Upper lobe of left lung (tissue), 6 donors: Measurements from ENCODE around the gene CENPO. TPM values are rescaled to one million over a fixed set of nuclear protein-coding genes. Genes with fewer than 3 reads are reported as not detected.
A peak's percentile ranks its signal among the peaks of the same experiment; 100 is the strongest.

Source experiments
- ATAC-seq, 2 donors: fragments of 200-7000 bp; cut with Tn5 transposase; one replicate each; pipeline ENCODE4 v1.9.1; 2022; ENCODE audit warnings: mild to moderate bottlenecking in 2 of 2, moderate library complexity in 2 of 2; ENCODE audit not compliant: low FRiP score in 2 of 2
- DNase-seq, 2 donors: peaks; one replicate each; pipeline ENCODE4 v3.0.0-alpha.2; 2019 to 2020
- H3K27ac ChIP-seq, 4 donors: fragments of 200-600 bp; sonication (generic); one replicate each; pipeline ENCODE4 v1.5.1; 2016 to 2019
- H3K27me3 ChIP-seq, 4 donors: fragments of 200-600 bp; sonication (generic); one replicate each; pipeline ENCODE4 v1.5.1; 2017 to 2019
- H3K36me3 ChIP-seq, 4 donors: fragments of 200-600 bp; sonication (generic); one replicate each; pipeline ENCODE4 v1.5.1; 2016 to 2019
- H3K4me1 ChIP-seq, 4 donors: fragments of 200-600 bp; sonication (generic); one replicate each; pipeline ENCODE4 v1.5.1; 2018 to 2019
- H3K4me3 ChIP-seq, 4 donors: fragments of 200-600 bp; sonication (generic); one replicate each; pipeline ENCODE4 v1.5.1; 2017 to 2019; ENCODE audit warnings: mild to moderate bottlenecking in 2 of 4, moderate library complexity in 1 of 4
- H3K9me3 ChIP-seq, 4 donors: fragments of 200-600 bp; sonication (generic); one replicate each; pipeline ENCODE4 v1.5.1; 2018 to 2019
- EP300 ChIP-seq, 4 donors: sonication (generic); formaldehyde crosslinking; IDR thresholded peaks; one replicate each; pipeline ENCODE4 v1.5.1; 2017; ENCODE audit warnings: antibody characterized with exemption in 4 of 4, control low read depth in 2 of 4
- POLR2A ChIP-seq, 4 donors: fragments of 450-650 bp; IDR thresholded peaks; one replicate each; pipeline ENCODE4 v1.5.1; 2016 to 2017; ENCODE audit warnings: antibody characterized with exemption in 4 of 4, mild to moderate bottlenecking in 2 of 4
- POLR2AphosphoS5 ChIP-seq, 2 donors: sonication (generic); formaldehyde crosslinking; IDR thresholded peaks; one replicate each; pipeline ENCODE4 v1.5.1; 2017; ENCODE audit warnings: antibody characterized with exemption in 2 of 2
- WGBS, 2 donors: methylation state at CpG; one replicate each; pipeline ENCODE4 v1.1.5; 2017 to 2018; 5-methylcytosine and 5-hydroxymethylcytosine counted together
- total RNA-seq, 6 donors: library from RNA; depleted of rRNA in 4 of 6; stranded (reverse); fragments of >200 nt in 4 of 6; gene quantifications; one replicate each; pipeline versions ENCODE4 v1.1.0 to v1.2.1, GENCODE V29; 2016 to 2021
- TF ChIP-seq, protein P1 (sequence below), 6 experiments: fragments of 450-650 bp in 4 of 6; fragments of 200-600 bp in 2 of 6; sonication (generic) in 2 of 6; IDR thresholded peaks; one replicate each; pipeline ENCODE4 v1.5.1; 2016 to 2019; ENCODE audit warnings: antibody characterized with exemption in 6 of 6
- donor health status: DM: no; HTN: no; CAD: no; lungs with moderate emphysema.
- donor health status: DM: no; HTN: yes; CAD: no; lungs with severe emphysema.

CENPO gene
- total RNA-seq, 6 donors from 2014 or later: 4.9 to 8.7 (median 7.2) TPM

DNA sequence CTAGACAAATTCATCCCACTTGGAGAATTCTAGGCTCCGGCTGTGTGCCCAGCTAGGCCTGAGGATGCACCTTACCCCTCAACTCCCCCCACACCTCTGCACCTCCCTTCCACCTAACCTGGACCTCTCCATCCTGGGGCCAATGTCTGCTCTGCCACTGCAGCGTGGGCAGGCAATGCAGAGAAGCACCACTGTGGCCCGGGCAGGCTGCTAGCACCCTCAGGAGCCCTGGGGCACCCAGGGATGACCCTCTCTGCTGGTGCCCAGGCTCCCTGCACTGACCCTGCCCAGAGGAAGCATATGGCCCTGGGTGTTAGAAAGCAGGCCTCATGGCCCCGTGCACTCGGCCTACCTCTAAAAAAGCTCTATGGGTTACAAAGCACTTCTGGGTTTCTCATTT is 77.2 kb downstream of the CENPO start:
- Histone ChIP-seq H3K27me3 (no peaks in the 10 kb centered on the region), H3K4me3 (no peak overlapping the region), H3K9me3 (no peaks in the 10 kb centered on the region), H3K4me1 (peaks cover 0 to 8% (median 7%) of the 10 kb centered on the region in 4 donors), H3K27ac (no peak overlapping the region), H3K36me3 (no peaks in the 10 kb centered on the region)
- DNase-seq (no peak), ATAC-seq (no peak)
- TF ChIP-seq EP300 (IDR thresholded peaks at IDR 0.05) (no peak), POLR2A (IDR thresholded peaks at IDR 0.05) (no peak), POLR2AphosphoS5 (IDR thresholded peaks at IDR 0.05) (no peak)
- TF ChIP-seq, protein P1, sequence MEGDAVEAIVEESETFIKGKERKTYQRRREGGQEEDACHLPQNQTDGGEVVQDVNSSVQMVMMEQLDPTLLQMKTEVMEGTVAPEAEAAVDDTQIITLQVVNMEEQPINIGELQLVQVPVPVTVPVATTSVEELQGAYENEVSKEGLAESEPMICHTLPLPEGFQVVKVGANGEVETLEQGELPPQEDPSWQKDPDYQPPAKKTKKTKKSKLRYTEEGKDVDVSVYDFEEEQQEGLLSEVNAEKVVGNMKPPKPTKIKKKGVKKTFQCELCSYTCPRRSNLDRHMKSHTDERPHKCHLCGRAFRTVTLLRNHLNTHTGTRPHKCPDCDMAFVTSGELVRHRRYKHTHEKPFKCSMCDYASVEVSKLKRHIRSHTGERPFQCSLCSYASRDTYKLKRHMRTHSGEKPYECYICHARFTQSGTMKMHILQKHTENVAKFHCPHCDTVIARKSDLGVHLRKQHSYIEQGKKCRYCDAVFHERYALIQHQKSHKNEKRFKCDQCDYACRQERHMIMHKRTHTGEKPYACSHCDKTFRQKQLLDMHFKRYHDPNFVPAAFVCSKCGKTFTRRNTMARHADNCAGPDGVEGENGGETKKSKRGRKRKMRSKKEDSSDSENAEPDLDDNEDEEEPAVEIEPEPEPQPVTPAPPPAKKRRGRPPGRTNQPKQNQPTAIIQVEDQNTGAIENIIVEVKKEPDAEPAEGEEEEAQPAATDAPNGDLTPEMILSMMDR (IDR thresholded peaks at IDR 0.05): no peak
- 95 to 97% methylated on average over 2 to 5 of the region's 5 CpGs for WGBS, 2 donors

DNA sequence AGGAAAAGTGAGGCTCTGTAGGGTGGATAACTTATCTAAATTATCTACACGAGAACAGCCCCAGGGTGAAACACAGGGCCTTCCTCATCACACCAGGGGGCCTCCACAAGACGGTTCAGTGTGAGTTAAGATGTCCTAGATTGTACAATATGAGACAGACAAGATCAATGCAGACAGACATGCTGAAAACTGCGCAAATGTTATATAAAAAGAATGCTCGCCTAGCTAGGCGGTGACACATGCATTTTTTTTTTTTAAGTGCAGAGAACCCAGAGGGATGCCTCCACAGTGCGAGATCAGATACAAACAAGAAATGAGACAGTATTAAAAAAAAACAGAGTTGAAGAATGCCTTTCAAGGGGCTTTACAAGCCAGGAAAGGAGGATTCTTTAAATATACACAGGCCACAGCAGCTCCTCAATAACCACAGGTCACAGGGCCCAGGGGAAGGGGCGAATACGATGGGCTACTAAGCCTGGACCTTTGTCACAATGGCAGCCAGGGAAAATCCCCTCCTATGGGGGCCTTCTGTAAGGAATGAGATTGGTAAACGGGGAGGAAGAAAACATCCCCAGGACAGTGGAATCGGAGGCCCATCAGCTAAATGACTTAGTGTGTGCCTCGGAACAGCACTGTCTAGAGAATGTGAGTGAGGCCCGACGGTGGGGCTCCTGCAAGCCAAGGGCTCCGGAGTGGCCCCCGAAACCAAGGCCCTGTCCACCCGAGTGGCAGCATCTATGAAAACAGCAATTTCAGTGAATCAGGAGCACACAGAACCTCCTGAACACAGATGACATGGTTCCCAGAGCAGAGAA is 77.9 kb downstream of the CENPO start:
- WGBS, 2 donors: 85 to 90% methylated on average over 16 of the region's 16 CpGs
- H3K27ac ChIP-seq: peak overlapping the region in 2 of 4 donors; percentile 11 to 17

DNA sequence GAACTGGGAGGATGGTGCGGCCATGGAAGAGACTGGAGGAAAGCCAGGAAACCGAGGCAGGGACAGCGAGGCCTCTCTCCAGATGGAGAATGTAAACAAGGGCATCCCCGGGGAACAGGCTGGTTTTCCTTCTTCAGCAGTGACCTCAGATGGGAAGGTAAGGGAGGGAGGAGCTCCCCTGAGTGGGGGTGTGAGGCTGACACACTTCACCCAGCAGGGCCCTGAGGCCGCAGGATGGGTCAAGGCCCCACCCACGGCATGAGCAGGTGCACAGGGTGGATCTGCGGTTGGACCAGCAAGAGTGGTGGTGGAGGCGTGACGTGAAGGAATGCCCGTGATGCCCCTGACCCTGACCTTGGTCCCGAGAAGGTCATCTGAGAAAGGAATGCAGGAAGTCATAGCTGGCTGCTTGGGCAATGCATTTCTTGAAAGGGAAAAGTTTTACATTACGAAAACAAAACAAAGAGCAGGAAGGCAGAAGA is 78.7 kb downstream of the CENPO start:
- TF ChIP-seq POLR2AphosphoS5 (IDR thresholded peaks at IDR 0.05) (peak in 1 of 2 donors; percentile 28), POLR2A (IDR thresholded peaks at IDR 0.05) (no peak), EP300 (IDR thresholded peaks at IDR 0.05) (no peak)
- TF ChIP-seq, protein P1 (IDR thresholded peaks at IDR 0.05): no peak
- H3K36me3 ChIP-seq: no peaks in the 10 kb centered on the region
- no peak overlapping the region for H3K4me3 ChIP-seq
- 60 to 70% methylated on average over 12 of the region's 12 CpGs for WGBS, 2 donors
- DNase-seq: no peak
- ATAC-seq: no peak
- H3K27ac ChIP-seq: peak overlapping the region; percentile 25 to 83 (median 60)
- no peaks in the 10 kb centered on the region for H3K9me3 ChIP-seq
- peaks cover 0 to 8% (median 7%) of the 10 kb centered on the region in 4 donors for H3K4me1 ChIP-seq
- H3K27me3 ChIP-seq: no peaks in the 10 kb centered on the region

More for the DNA sequence above, 77.9 kb downstream of the CENPO start:
- peaks cover 0 to 8% (median 7%) of the 10 kb centered on the region in 4 donors for H3K4me1 ChIP-seq
- ATAC-seq: no peak
- TF ChIP-seq, protein P1 (IDR thresholded peaks at IDR 0.05): no peak
- TF ChIP-seq POLR2A (IDR thresholded peaks at IDR 0.05) (no peak), POLR2AphosphoS5 (IDR thresholded peaks at IDR 0.05) (no peak), EP300 (IDR thresholded peaks at IDR 0.05) (no peak)
- no peaks in the 10 kb centered on the region for H3K9me3 ChIP-seq
- H3K4me3 ChIP-seq: no peak overlapping the region
- DNase-seq: no peak
- no peaks in the 10 kb centered on the region for H3K36me3 ChIP-seq
- no peaks in the 10 kb centered on the region for H3K27me3 ChIP-seq

Other genes starting within 250 kb of the CENPO start
- 10 to 100 TPM; 13.8 to 45.8 (median 27.6) TPM for gene PTRHD1, start within 50 bp of the CENPO start, total RNA-seq
- gene ADCY3, start 126.8 kb downstream of the CENPO start, total RNA-seq: 10 to 100 TPM; 17.5 to 83.5 (median 36.5) TPM
- gene DNAJC27, start 178.5 kb downstream of the CENPO start, total RNA-seq: 10 to 100 TPM in 2 of 6 donors, 1 to 10 TPM in 4; 4.4 to 16.8 (median 7.7) TPM
- 10 to 100 TPM in 3 of 6 donors, 1 to 10 TPM in 3; 5.1 to 15.2 (median 9.5) TPM for gene EFR3B, start 248.7 kb downstream of the CENPO start, total RNA-seq